Activated naive CD8-positive, alpha-beta T cell treated with anti-CD3 and anti-CD28 coated beads, Interleukin-2, amount 50 U/mL, for 16 hours (primary cell): ENCODE results near the gene ZNF576.
"Not testable (repeated sequence)": the region's sequence is repeated elsewhere in the genome, so short reads cannot be mapped to it uniquely, and the experiment has no call there.

Source experiments
- DNase-seq: peaks from one replicate; pipeline ENCODE4 v3.0.0-alpha.2; 2020; ENCODE audit warnings: low read depth, low spot score

The ZNF576 gene

GRCh38 chr19:43575156-43575950 lies 21.0 kb upstream of the ZNF576 start, which contains the start of the genes PINLYP and XRCC1:
Gene PINLYP, plus strand, starts transcription at chr19:43575801. Its CDS starts 1,391 bp downstream, at chr19:43577192.
Gene XRCC1, minus strand, starts transcription at chr19:43575527. Its CDS starts 69 bp downstream, at chr19:43575458.
- peak; percentile 96 for DNase-seq

- no peak for DNase-seq
These were observed 20.2 kb upstream of the ZNF576 start for GRCh38 chr19:43575955-43576878.

GRCh38 chr19:43578787-43579186 lies 17.6 kb upstream of the ZNF576 start:
- no peak for DNase-seq

- no peak for DNase-seq
These were observed 14.9 kb upstream of the ZNF576 start for GRCh38 chr19:43581467-43581866.

GRCh38 chr19:43582495-43582894 lies 13.9 kb upstream of the ZNF576 start:
- DNase-seq: no peak

GRCh38 chr19:43584484-43584883 lies 11.9 kb upstream of the ZNF576 start:
- no peak for DNase-seq

- DNase-seq: no peak
These were observed 10.0 kb upstream of the ZNF576 start for GRCh38 chr19:43586346-43586745.

GRCh38 chr19:43587029-43587428 lies 9.4 kb upstream of the ZNF576 start:
- not testable (repeated sequence) for DNase-seq

- no peak for DNase-seq
These were observed 7.1 kb upstream of the ZNF576 start for GRCh38 chr19:43589277-43589676.

GRCh38 chr19:43589678-43590077 lies 6.7 kb upstream of the ZNF576 start:
- DNase-seq: no peak

GRCh38 chr19:43591904-43592772 lies 4.3 kb upstream of the ZNF576 start:
- no peak for DNase-seq

GRCh38 chr19:43592800-43593350 lies 3.5 kb upstream of the ZNF576 start:
- DNase-seq: no peak

GRCh38 chr19:43594081-43594697 lies 2.2 kb upstream of the ZNF576 start:
- no peak for DNase-seq

GRCh38 chr19:43594710-43595604 lies 1.4 kb upstream of the ZNF576 start:
- DNase-seq: peak; percentile 18

GRCh38 chr19:43595605-43595998 lies 793 bp upstream of the ZNF576 start:
- no peak for DNase-seq

- DNase-seq: no peak
These were observed 557 bp downstream of the ZNF576 start for GRCh38 chr19:43596842-43597461.

GRCh38 chr19:43597876-43598275 lies 1.5 kb downstream of the ZNF576 start:
- DNase-seq: no peak

- DNase-seq: no peak
These were observed 2.2 kb downstream of the ZNF576 start for GRCh38 chr19:43598445-43599240.
